Endothelial cell (in vitro differentiated cells): Measurements from ENCODE around the gene RBM45. TPM values are rescaled to one million over a fixed set of nuclear protein-coding genes. Genes with fewer than 3 reads are reported as not detected.
"Not testable (repeated sequence)": the region's sequence is repeated elsewhere in the genome, so short reads cannot be mapped to it uniquely, and the experiment has no call there.

ENCODE experiments used
- DNase-seq: peaks from one replicate; pipeline ENCODE4 v3.0.0; 2021; ENCODE audit warnings: low spot score
- H3K27ac Mint-ChIP-seq: one replicate; pipeline ENCODE4 v1.8.0; 2021; ENCODE audit warnings: mixed read lengths, inconsistent platforms; ENCODE audit not compliant: unreplicated experiment
- H3K27me3 Mint-ChIP-seq: one replicate; pipeline ENCODE4 v1.8.0; 2021; ENCODE audit warnings: mild to moderate bottlenecking, moderate library complexity, mixed read lengths, inconsistent platforms; ENCODE audit not compliant: unreplicated experiment
- H3K36me3 Mint-ChIP-seq: one replicate; pipeline ENCODE4 v1.8.0; 2021; ENCODE audit warnings: mild to moderate bottlenecking, low read depth, mixed read lengths, inconsistent platforms; ENCODE audit not compliant: unreplicated experiment
- H3K4me1 Mint-ChIP-seq: one replicate; pipeline ENCODE4 v1.8.0; 2021; ENCODE audit warnings: mild to moderate bottlenecking, mixed read lengths, inconsistent platforms; ENCODE audit not compliant: unreplicated experiment
- H3K4me3 Mint-ChIP-seq: one replicate; pipeline ENCODE4 v1.8.0; 2021; ENCODE audit warnings: mild to moderate bottlenecking, mixed read lengths, inconsistent platforms; ENCODE audit not compliant: unreplicated experiment
- H3K9me3 Mint-ChIP-seq: one replicate; pipeline ENCODE4 v1.8.0; 2021; ENCODE audit warnings: mixed read lengths, inconsistent platforms; ENCODE audit not compliant: unreplicated experiment
- total RNA-seq: library from RNA; stranded (reverse); fragmentation: NEBNext Ultra II Directional; extraction: Animal tissue kit (Norgen Biotek cat#: 25700); gene quantifications from one replicate; pipeline ENCODE4 v1.2.1, GENCODE V29; 2021; ENCODE audit not compliant: unreplicated experiment
- TF ChIP-seq, protein P1 (sequence below): fragments of 200-600 bp; sonication (generic); IDR thresholded peaks from one replicate; pipeline ENCODE4 v1.5.0; 2021; ENCODE audit warnings: antibody characterized with exemption; ENCODE audit not compliant: unreplicated experiment

RBM45 gene
- total RNA-seq, 1 donor from 2014 or later, result 17.0 TPM

DNA sequence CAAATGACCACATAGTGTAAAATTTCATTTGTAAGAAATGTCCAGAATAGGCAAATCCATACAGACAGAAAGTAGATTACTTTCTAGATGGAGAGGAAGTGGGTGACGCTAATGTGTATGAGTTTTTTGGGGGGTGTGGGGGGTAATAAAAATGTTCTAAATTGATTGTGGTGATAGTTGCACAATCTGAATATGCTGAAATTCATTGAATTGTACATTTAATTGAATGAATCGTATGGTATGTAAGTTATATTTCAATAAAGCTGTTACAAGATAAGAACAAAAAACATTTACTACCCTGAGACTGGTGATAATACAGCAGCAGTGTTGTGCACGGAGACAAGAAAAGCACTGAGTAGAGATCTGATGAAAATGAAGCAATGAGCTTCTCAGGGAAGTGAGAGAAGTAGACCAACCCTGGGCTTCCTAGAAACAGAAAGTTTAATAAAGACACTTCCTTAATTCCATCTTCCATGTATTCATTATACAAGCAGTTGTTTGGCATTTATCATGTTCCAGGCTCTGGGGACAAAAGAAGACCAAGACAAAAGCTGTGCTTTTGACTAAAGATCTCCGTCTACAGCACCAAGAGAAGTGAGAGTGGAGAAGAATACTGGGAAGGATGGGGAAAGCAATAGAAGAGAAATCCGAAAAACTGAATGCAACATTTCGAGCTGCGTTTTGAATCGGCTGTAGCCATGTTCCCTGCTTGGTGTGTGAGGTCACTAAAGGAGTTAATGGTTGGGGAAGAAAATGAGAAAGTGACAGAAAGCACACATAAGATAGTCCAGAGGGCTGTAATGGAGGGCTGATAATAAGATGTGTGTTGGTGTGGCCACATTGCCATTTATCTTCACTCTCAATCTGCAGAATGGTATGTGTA is 37.9 kb upstream of the RBM45 start:
- Mint-ChIP-seq H3K4me1 (peaks cover 5% of the 10 kb centered on the region), H3K36me3 (no peaks in the 10 kb centered on the region), H3K4me3 (no peak overlapping the region), H3K27me3 (peaks cover 1% of the 10 kb centered on the region), H3K9me3 (no peaks in the 10 kb centered on the region), H3K27ac (no peak overlapping the region)
- TF ChIP-seq, protein P1, sequence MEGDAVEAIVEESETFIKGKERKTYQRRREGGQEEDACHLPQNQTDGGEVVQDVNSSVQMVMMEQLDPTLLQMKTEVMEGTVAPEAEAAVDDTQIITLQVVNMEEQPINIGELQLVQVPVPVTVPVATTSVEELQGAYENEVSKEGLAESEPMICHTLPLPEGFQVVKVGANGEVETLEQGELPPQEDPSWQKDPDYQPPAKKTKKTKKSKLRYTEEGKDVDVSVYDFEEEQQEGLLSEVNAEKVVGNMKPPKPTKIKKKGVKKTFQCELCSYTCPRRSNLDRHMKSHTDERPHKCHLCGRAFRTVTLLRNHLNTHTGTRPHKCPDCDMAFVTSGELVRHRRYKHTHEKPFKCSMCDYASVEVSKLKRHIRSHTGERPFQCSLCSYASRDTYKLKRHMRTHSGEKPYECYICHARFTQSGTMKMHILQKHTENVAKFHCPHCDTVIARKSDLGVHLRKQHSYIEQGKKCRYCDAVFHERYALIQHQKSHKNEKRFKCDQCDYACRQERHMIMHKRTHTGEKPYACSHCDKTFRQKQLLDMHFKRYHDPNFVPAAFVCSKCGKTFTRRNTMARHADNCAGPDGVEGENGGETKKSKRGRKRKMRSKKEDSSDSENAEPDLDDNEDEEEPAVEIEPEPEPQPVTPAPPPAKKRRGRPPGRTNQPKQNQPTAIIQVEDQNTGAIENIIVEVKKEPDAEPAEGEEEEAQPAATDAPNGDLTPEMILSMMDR, result no peak
- no peak for DNase-seq

DNA sequence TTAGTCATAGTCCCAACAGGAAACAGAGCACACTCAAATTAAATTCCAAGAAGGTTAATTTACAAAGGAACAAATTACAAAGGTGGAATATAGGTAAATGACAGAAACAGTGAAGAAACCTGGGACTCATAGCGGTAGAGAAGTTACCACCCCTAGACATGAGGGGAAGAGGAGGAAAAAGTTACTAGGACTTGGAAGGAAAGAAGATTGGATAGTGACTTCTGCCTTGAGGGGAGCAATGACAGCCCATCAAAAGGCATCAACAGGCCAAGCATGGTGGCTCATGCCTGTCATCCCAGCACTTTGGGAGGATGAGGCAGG is 37.3 kb upstream of the RBM45 start:
- H3K4me3 Mint-ChIP-seq, result no peak overlapping the region

DNA sequence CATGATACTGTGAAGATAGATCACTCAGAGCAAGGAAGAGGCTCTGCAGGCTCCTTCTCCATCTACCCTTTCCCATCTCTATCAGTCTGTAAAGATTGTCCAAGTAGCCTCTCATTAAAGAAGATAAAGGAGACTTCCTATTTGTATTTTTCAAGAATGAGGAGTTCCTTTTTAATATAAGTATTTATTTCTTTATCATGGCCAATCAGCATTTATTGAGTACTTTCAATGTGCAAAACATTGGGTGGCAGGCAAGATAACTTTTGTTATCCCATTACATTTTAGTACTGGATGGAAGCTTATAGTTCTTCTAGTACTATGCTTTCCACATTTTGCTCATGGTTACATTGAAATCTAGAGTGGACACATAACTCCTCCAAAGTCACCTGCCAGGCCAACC is 36.1 kb upstream of the RBM45 start:
- H3K36me3 Mint-ChIP-seq, result no peaks in the 10 kb centered on the region
- no peaks in the 10 kb centered on the region for H3K9me3 Mint-ChIP-seq
- H3K27ac Mint-ChIP-seq, result no peak overlapping the region
- TF ChIP-seq, protein P1, result no peak
- H3K4me3 Mint-ChIP-seq, result no peak overlapping the region
- no peak for DNase-seq
- peaks cover 5% of the 10 kb centered on the region for H3K4me1 Mint-ChIP-seq
- H3K27me3 Mint-ChIP-seq, result peaks cover 1% of the 10 kb centered on the region

More for the DNA sequence above, 37.3 kb upstream of the RBM45 start:
- no peaks in the 10 kb centered on the region for H3K9me3 Mint-ChIP-seq
- peaks cover 5% of the 10 kb centered on the region for H3K4me1 Mint-ChIP-seq
- TF ChIP-seq, protein P1, result no peak
- peaks cover 1% of the 10 kb centered on the region for H3K27me3 Mint-ChIP-seq
- DNase-seq, result no peak
- no peak overlapping the region for H3K27ac Mint-ChIP-seq
- H3K36me3 Mint-ChIP-seq, result no peaks in the 10 kb centered on the region

DNA sequence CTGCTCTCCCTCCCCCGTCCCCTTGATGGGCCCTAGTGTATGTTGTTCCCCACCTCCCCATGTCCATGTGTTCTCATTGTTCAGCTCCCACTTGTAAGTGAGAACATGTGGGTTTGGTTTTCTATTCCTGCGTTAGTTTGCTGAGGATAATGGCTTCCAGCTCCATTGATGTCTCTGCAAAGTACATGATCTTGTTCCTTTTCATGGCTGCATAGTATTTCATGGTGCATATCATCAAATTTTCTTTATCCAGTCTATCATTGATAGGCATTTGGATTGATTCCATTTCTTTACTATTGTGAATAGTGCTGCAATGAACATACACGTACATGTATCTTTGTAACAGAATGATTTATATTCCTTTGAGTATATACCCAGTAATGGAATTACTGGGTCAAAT is 33.0 kb upstream of the RBM45 start:
- not testable (repeated sequence) for H3K4me1 Mint-ChIP-seq, H3K27me3 Mint-ChIP-seq, H3K27ac Mint-ChIP-seq, H3K4me3 Mint-ChIP-seq, H3K36me3 Mint-ChIP-seq, DNase-seq, H3K9me3 Mint-ChIP-seq

DNA sequence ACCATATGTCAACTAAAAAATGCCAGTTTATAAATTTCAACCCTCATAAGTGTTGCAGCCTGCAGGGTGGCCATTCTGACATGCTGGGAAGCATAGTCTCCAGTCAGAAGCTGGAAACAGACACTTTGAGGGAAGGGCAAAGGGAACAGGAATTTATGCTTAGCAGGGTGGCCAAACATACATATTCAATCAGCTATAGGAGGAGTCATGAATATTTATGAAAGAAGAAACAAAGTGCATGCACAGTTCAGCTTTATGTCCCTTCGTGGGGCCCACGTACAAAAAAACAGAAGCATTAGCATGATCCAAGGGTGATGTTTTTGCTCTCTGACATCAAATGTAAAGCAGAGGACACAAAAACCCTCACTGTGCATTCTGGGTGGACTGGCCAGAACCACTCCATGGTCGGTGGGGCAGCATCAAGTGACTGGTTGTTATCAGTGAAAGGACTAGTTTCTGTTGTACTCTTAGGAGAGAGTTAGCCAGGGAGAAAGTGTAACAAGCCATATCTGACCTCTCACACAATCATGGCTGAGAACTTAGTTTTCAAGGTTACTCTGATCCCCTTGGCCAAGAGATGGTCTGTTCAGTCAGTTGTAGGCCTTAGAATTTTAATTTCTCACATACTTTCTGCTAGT is 29.7 kb upstream of the RBM45 start:
- TF ChIP-seq, protein P1, result no peak
- Mint-ChIP-seq H3K4me1 (no peaks in the 10 kb centered on the region), H3K36me3 (no peaks in the 10 kb centered on the region), H3K9me3 (no peaks in the 10 kb centered on the region), H3K27me3 (no peaks in the 10 kb centered on the region), H3K4me3 (no peak overlapping the region), H3K27ac (no peak overlapping the region)
- no peak for DNase-seq
